ENCODE measurements around the gene FCER1G. TPM values are rescaled to one million over a fixed set of nuclear protein-coding genes. Genes with fewer than 3 reads are reported as not detected.

The FCER1G gene
- total and polyA plus RNA-seq, 10 donors: 148 to 402 (median 243) TPM

DNA sequence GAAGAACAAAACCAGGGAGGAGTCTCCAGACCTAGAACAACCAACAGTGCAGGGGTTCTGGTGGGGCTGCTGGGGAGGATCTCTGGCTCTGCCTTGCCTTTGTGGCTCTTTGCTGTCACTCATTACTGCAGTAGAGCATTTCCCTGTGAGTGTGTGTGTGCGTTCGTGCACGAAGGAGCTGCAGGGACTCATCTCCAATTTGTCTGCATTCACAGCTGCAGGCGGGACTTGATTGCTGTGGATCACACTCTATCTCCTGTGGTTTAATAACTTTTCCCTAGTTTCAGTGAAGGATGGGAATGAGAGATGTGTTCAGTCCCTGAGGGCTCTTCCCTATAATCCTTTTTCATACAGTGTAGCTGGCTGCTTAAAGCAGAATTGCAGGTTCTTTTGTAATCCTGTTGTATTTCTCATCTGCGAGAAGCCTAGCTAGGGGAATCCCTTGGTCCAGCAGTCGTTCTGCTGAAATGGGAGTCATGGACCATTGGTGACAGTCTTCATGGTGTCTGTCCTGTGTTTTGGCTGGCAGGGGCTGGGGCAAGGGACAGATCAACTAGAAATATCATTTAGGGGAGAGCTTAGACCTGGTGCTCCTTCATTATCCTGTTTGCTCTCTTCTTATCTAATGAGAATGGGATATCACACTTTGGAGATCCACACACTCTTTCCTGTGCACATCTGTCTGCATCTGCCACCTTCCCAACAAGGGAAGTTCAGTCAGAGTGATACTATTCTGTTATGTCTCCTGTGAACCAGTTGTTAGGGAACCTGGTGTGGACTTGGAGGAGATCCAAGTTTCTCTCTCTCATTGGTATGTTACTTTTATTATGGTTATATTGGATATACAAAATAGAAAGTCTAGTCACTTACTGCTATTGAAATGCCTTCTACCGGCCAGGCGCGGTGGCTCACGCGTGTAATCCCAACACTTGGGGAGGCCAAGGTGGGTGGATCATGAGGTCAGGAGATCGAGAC is 46.5 kb downstream of the FCER1G start:
- Histone ChIP-seq H3K27me3 (replicated peaks in 1 of 7) (peaks cover 4 to 73% (median 31%) of the 10 kb centered on the region in 7 donors), H3K4me3 (no peak overlapping the region), H3K36me3 (no peaks in the 10 kb centered on the region), H3K9me3 (peaks cover 0 to 14% (median 12%) of the 10 kb centered on the region in 8 donors), H3K27ac (no peak overlapping the region), H3K4me1 (peaks cover 0 to 16% (median 12%) of the 10 kb centered on the region in 6 donors)
- intact Hi-C loops (cut with DNase I; ENCODE audit: low total_unique reads): no loop called here
- DNase-seq: no peak
- WGBS, 5 donors: 81 to 87% (median 84%) methylated on average over 12 of the region's 12 CpGs
- TF ChIP-seq POLR2AphosphoS5 (IDR thresholded peaks at IDR 0.05) (no peak), CTCF (IDR thresholded peaks at IDR 0.05 in 8 of 11, conservative IDR thresholded peaks at IDR 0.05 in 3 of 11) (no peak), POLR2A (IDR thresholded peaks at IDR 0.05) (no peak)

DNA sequence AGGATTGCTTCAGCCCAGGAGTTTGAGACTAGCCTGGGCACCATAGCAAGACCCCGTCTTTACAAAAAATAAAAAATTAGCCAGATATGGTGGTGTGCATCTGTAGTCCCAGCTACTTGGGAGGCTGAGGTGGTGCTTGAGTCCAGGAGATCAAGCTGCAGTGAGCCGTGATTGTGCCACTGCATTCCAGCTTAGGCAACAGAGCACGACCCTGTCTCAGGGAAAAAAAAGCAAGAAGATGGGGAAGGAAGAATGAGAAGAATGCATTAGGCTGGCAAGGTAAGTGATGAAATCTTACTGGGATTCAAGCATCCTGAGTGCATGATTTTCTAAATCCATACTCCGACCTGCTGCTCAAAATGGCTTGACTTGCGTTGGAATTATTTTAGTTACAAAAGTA is 50.2 kb downstream of the FCER1G start:
- 86 to 92% (median 86%) methylated on average over 5 of the region's 5 CpGs for WGBS, 5 donors
- no peaks in the 10 kb centered on the region for H3K9me3 ChIP-seq
- intact Hi-C loops (cut with DNase I; ENCODE audit: low total_unique reads): no loop called here

DNA sequence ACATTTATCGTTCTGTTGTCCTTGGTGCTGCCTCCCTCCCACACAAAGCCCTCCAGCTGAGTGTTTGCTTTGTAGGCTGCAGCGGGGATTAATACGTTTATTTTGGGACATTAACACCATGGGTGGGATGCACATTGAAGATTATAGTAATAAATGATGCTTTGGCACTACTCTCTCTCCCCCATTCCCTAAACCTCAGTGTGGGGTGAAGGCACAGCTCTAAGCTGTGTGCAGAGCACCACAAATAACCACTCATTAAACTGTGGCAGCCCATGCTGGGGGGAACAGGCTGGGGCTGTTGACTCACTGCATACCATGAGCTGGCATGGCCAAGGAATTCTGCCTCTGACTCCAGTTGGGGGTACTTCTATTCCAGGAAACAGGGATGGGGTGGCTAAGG is 51.1 kb downstream of the FCER1G start:
- Histone ChIP-seq H3K9me3 (no peaks in the 10 kb centered on the region), H3K4me3 (no peak overlapping the region), H3K27ac (no peak overlapping the region), H3K36me3 (no peaks in the 10 kb centered on the region), H3K4me1 (peaks cover 0 to 12% (median 0%) of the 10 kb centered on the region in 6 donors), H3K27me3 (replicated peaks in 1 of 7) (peaks cover 0 to 27% (median 2%) of the 10 kb centered on the region in 7 donors)
- no peak for DNase-seq
- TF ChIP-seq POLR2AphosphoS5 (IDR thresholded peaks at IDR 0.05) (no peak), CTCF (IDR thresholded peaks at IDR 0.05 in 8 of 11, conservative IDR thresholded peaks at IDR 0.05 in 3 of 11) (no peak), POLR2A (IDR thresholded peaks at IDR 0.05) (no peak)
- intact Hi-C loops (cut with DNase I; ENCODE audit: low total_unique reads): no loop called here
- WGBS, 5 donors: 68 to 85% (median 76%) methylated on average over 3 of the region's 3 CpGs

More for the DNA sequence above, 50.2 kb downstream of the FCER1G start:
- Histone ChIP-seq H3K27me3 (replicated peaks in 1 of 7) (peaks cover 0 to 36% (median 9%) of the 10 kb centered on the region in 7 donors), H3K4me3 (no peak overlapping the region), H3K27ac (no peak overlapping the region), H3K36me3 (no peaks in the 10 kb centered on the region), H3K4me1 (peaks cover 0 to 12% (median 0%) of the 10 kb centered on the region in 6 donors)
- DNase-seq: no peak
- TF ChIP-seq POLR2A (IDR thresholded peaks at IDR 0.05) (no peak), POLR2AphosphoS5 (IDR thresholded peaks at IDR 0.05) (no peak), CTCF (IDR thresholded peaks at IDR 0.05 in 8 of 11, conservative IDR thresholded peaks at IDR 0.05 in 3 of 11) (no peak)

DNA sequence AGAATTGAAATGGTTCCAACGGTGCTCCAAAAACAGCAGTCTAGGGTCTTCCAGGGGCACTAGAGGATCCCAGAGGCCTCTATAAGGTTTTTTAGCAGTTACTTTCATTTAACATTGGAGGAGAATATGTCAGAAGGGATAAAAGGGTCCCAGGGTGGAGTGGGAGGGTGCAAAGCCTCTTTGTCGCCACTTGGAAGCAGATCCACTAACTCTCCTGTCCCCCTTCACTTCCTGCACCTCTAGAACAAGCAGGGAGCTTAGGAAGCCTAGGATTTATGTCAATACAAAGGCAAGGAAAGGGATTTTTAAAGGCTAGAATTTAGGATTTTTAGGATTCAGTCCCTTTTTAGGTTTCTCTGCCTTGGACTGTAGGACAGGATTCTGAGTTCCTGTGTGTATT is 51.7 kb downstream of the FCER1G start:
- H3K4me1 ChIP-seq: peaks cover 0 to 12% (median 0%) of the 10 kb centered on the region in 6 donors
- H3K4me3 ChIP-seq: no peak overlapping the region
- TF ChIP-seq CTCF (IDR thresholded peaks at IDR 0.05 in 8 of 11, conservative IDR thresholded peaks at IDR 0.05 in 3 of 11): no peak
- no peak for TF ChIP-seq POLR2A (IDR thresholded peaks at IDR 0.05)
- no peak for TF ChIP-seq POLR2AphosphoS5 (IDR thresholded peaks at IDR 0.05)
- no peak for DNase-seq
- H3K36me3 ChIP-seq: no peaks in the 10 kb centered on the region
- no peaks in the 10 kb centered on the region for H3K9me3 ChIP-seq
- WGBS, 5 donors: 57 to 86% (median 79%) methylated on average over 2 of the region's 2 CpGs
- H3K27ac ChIP-seq: no peak overlapping the region
- intact Hi-C loops (cut with DNase I; ENCODE audit: low total_unique reads): no loop called here
- peaks cover 0 to 26% (median 0%) of the 10 kb centered on the region in 7 donors for H3K27me3 ChIP-seq (replicated peaks in 1 of 7)
